D721Med (cell line): ENCODE results near the gene MYLK3.

Experiments
- DNase-seq: peaks from one replicate; pipeline ENCODE4 v3.0.0; 2011; ENCODE audit warnings: low spot score; ENCODE audit not compliant: insufficient read length
- FAIRE-seq: peaks from 2 replicates; lab custom pipeline; 2011; peaks lifted over from hg19 to GRCh38; lab: Jason Lieb, UNC
- CTCF ChIP-seq: IDR thresholded peaks from 2 replicates; pipeline ENCODE4 v1.5.1; 2012; ENCODE audit warnings: mild to moderate bottlenecking, control low read depth; ENCODE audit not compliant: insufficient read depth; ENCODE audit errors: missing control alignments

Gene MYLK3

GRCh38 chr16:46759309-46759708 lies 11.2 kb upstream of the MYLK3 start:
- TF ChIP-seq CTCF: no peak
- FAIRE-seq (no peak), DNase-seq (no peak)

- FAIRE-seq (no peak), DNase-seq (no peak)
- no peak for TF ChIP-seq CTCF
These were observed 9.4 kb upstream of the MYLK3 start for GRCh38 chr16:46757339-46758050.

- no peak for FAIRE-seq
- TF ChIP-seq CTCF: no peak
These were observed 8.6 kb upstream of the MYLK3 start for GRCh38 chr16:46756772-46757171.

GRCh38 chr16:46753015-46753414 lies 4.9 kb upstream of the MYLK3 start:
- FAIRE-seq: no peak
- TF ChIP-seq CTCF: no peak
- DNase-seq: no peak

More at GRCh38 chr16:46756772-46757171, 8.6 kb upstream of the MYLK3 start:
- DNase-seq: no peak

GRCh38 chr16:46751381-46751780 lies 3.2 kb upstream of the MYLK3 start:
- no peak for FAIRE-seq
- no peak for TF ChIP-seq CTCF

GRCh38 chr16:46748775-46749705 lies 896 bp upstream of the MYLK3 start:
- no peak for TF ChIP-seq CTCF
- FAIRE-seq (no peak), DNase-seq (no peak)

More at GRCh38 chr16:46751381-46751780, 3.2 kb upstream of the MYLK3 start:
- no peak for DNase-seq
